ENCODE results near the gene VAC14. TPM values are rescaled to one million over a fixed set of nuclear protein-coding genes. Genes with fewer than 3 reads are reported as not detected.

VAC14 gene
- polyA plus RNA-seq, 2 of the 4 experiments (the other 2 are of a cell fraction), result 25.3 to 27.0 TPM

DNA sequence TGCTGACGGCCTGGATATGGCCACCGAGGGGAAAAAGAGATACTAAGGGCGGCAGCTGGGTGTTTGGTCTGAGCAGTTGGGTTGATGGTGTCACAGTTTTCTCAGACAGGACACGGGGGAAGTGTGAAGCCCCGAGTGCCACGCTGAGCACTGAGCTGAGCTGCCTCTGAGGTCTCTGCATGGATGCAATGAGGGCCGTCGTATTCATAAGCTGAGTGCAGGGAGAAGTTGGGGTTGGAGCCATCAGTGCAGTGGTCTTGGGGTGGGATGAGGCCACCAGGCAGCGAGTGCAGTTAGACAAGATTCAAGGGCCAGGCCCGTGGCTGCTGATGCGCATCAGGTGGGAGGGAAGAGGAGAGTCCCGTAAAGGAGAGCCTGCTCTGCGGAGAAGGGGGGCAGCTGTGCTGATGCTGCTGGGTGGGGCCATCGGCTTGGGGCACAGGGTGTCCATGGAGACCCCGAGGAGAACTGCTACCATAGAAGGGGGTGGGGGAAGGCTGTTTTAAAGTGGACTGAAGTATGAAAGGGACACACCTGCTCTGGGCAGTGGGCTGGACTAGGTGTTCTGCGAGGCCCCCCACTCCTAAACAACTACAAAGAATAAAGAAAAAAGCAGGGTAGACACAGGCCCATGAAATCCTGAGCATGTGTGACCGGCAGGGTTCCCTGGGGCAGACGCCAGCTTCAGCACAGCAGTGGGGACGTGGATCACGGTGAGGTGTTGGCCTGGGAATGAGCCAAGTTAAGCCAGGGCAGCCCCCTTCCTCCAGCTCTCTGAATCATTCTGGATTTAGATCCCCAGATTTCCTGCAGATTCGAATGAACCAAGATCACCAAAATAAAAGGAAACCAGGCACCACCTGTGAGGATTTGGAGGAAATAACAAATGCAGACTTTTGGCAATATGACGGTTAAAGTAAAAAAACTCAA is 134.9 kb downstream of the VAC14 start:
- Histone ChIP-seq H3K27ac (no peak overlapping the region), H3K9me3 (no peaks in the 10 kb centered on the region), H3K4me3 (no peak overlapping the region), H3K4me2 (no peak overlapping the region), H3K4me1 (no peaks in the 10 kb centered on the region)
- DNase-seq (ENCODE audit: low read depth in 1 of 2, low spot score in 1 of 2) (no peak), FAIRE-seq (no peak), ATAC-seq (no peak)
- TF ChIP-seq RCOR1 (IDR thresholded peaks at IDR 0.05; ENCODE audit: low read depth, low read length) (no peak), PHF8 (IDR thresholded peaks at IDR 0.05; ENCODE audit: borderline replicate concordance, low read depth) (no peak), EP300 (IDR thresholded peaks at IDR 0.05) (no peak), POLR2A (IDR thresholded peaks at IDR 0.05; ENCODE audit: low read length) (no peak), ESRRA (IDR thresholded peaks at IDR 0.05; ENCODE audit: borderline replicate concordance, low read length) (no peak), HOXB5 (CRISPR knock-in tag; IDR thresholded peaks at IDR 0.05) (no peak), RARB (CRISPR knock-in tag; IDR thresholded peaks at IDR 0.05) (no peak), HES2 (IDR thresholded peaks at IDR 0.05) (no peak), MYC (IDR thresholded peaks at IDR 0.05; ENCODE audit: borderline replicate concordance, low read length) (no peak)
- 89% methylated on average over 21 of the region's 22 CpGs for WGBS (ENCODE audit: missing lambda C conversion rate)
- ChIA-PET POLR2A (no interaction called here), CTCF (interaction anchor here (1.0 to 4.2 kb wide), 3 partner anchors 13 to 105 kb away, joined by 3 to 29 read pairs (median 29); no protein-coding TSS in a partner anchor)

GRCh38 chr16:70665113-70665694 is 135.8 kb downstream of the VAC14 start:
- Histone ChIP-seq H3K4me3 (no peak overlapping the region), H3K4me2 (no peak overlapping the region), H3K27ac (no peak overlapping the region), H3K9me3 (no peaks in the 10 kb centered on the region), H3K4me1 (no peaks in the 10 kb centered on the region)
- ATAC-seq, result no peak
- WGBS (ENCODE audit: missing lambda C conversion rate), result 98% methylated on average over 10 of the region's 14 CpGs
- ChIA-PET CTCF (interaction anchor here (4.1 kb wide), 1 partner anchor 12 kb away, joined by 29 read pairs; no protein-coding TSS in a partner anchor), POLR2A (no interaction called here)
- TF ChIP-seq RAD21 (conservative IDR thresholded peaks at IDR 0.05 in 1 of 2, IDR thresholded peaks at IDR 0.05 in 1 of 2) (no peak), JUNB (IDR thresholded peaks at IDR 0.05) (no peak)
- DNase-seq (ENCODE audit: low read depth in 1 of 2, low spot score in 1 of 2), result no peak
- no peak for FAIRE-seq

- no peaks in the 10 kb centered on the region for H3K4me1 ChIP-seq
Measured at GRCh38 chr16:70664325-70665112, 136.4 kb downstream of the VAC14 start.

More at GRCh38 chr16:70664325-70665112, 136.4 kb downstream of the VAC14 start:
- no peaks in the 10 kb centered on the region for H3K9me3 ChIP-seq
- H3K27ac ChIP-seq, result no peak overlapping the region
- ChIA-PET POLR2A (no interaction called here), CTCF (interaction anchor here (4.1 kb wide), 1 partner anchor 11 kb away, joined by 29 read pairs; no protein-coding TSS in a partner anchor)
- H3K4me3 ChIP-seq, result no peak overlapping the region
- DNase-seq (ENCODE audit: low read depth in 1 of 2, low spot score in 1 of 2), result no peak
- 96% methylated on average over 32 of the region's 39 CpGs for WGBS (ENCODE audit: missing lambda C conversion rate)
- no peak for FAIRE-seq
- H3K4me2 ChIP-seq, result no peak overlapping the region
- no peak for ATAC-seq
- TF ChIP-seq SREBF2 (IDR thresholded peaks at IDR 0.05) (no peak), TFCP2L1 (CRISPR knock-in tag; IDR thresholded peaks at IDR 0.05) (no peak), HOXA7 (CRISPR knock-in tag; IDR thresholded peaks at IDR 0.05) (no peak), JUN (IDR thresholded peaks at IDR 0.05) (no peak), RARB (CRISPR knock-in tag; IDR thresholded peaks at IDR 0.05) (no peak), HES2 (IDR thresholded peaks at IDR 0.05) (no peak), ZC3H11A (IDR thresholded peaks at IDR 0.05) (no peak), EHMT2 (IDR thresholded peaks at IDR 0.05; ENCODE audit: low read depth) (no peak), EHF (CRISPR knock-in tag; IDR thresholded peaks at IDR 0.05) (no peak), RNF2 (IDR thresholded peaks at IDR 0.05; ENCODE audit: borderline replicate concordance, low read depth) (no peak), EP300 (IDR thresholded peaks at IDR 0.05) (no peak), GATA3 (IDR thresholded peaks at IDR 0.05; ENCODE audit: borderline replicate concordance) (no peak), FOXS1 (CRISPR knock-in tag; IDR thresholded peaks at IDR 0.05) (no peak), KDM1A (IDR thresholded peaks at IDR 0.05; ENCODE audit: low read depth) (no peak), RCOR1 (IDR thresholded peaks at IDR 0.05; ENCODE audit: low read depth, low read length) (no peak)

Data from A549 (cell line).